Gastroesophageal sphincter (tissue), 4 donors: ENCODE measurements around the gene ALK. TPM values are rescaled to one million over a fixed set of nuclear protein-coding genes. Genes with fewer than 3 reads are reported as not detected.

Source experiments
- ATAC-seq: fragments of 150-250 bp; one replicate; pipeline ENCODE4 v1.9.1; 2016; ENCODE audit warnings: mild to moderate bottlenecking, moderate library complexity
- H3K27ac ChIP-seq, 4 donors: fragments of 200-600 bp; sonication (generic) in 3 of 4; 1 replicate in 3 of 4; 2 replicates in 1 of 4; pipeline ENCODE4 v1.5.1; 2016 to 2019
- H3K27me3 ChIP-seq: fragments of 200-600 bp; sonication (generic); one replicate; pipeline ENCODE4 v1.5.1; 2019
- H3K36me3 ChIP-seq, 2 donors: fragments of 200-600 bp; sonication (generic); one replicate each; pipeline ENCODE4 v1.5.1; 2019; ENCODE audit warnings: control low read depth in 1 of 2
- H3K4me1 ChIP-seq, 3 donors: fragments of 200-600 bp; sonication (generic); 1 replicate in 2 of 3; 2 replicates in 1 of 3; pipeline ENCODE4 v1.5.1; 2016 to 2019; ENCODE audit warnings: control low read depth in 2 of 3
- H3K4me3 ChIP-seq, 2 donors: fragments of 200-600 bp; sonication (generic); one replicate each; pipeline ENCODE4 v1.5.1; 2019; ENCODE audit warnings: mild to moderate bottlenecking in 1 of 2, moderate library complexity in 1 of 2
- H3K9me3 ChIP-seq, 3 donors: fragments of 200-600 bp; sonication (generic); one replicate each; pipeline ENCODE4 v1.5.1; 2017 to 2019; ENCODE audit warnings: control low read depth in 2 of 3
- EP300 ChIP-seq: sonication (generic); formaldehyde crosslinking; IDR thresholded peaks from one replicate; pipeline ENCODE4 v1.6.1; 2017; ENCODE audit warnings: antibody characterized with exemption, mild to moderate bottlenecking
- POLR2A ChIP-seq, 2 donors: fragments of 450-650 bp; IDR thresholded peaks; one replicate each; pipeline ENCODE4 v1.6.1; 2017; ENCODE audit warnings: antibody characterized with exemption in 2 of 2, mild to moderate bottlenecking in 2 of 2, moderate library complexity in 1 of 2
- POLR2AphosphoS5 ChIP-seq: sonication (generic); formaldehyde crosslinking; IDR thresholded peaks from one replicate; pipeline ENCODE4 v1.6.1; 2017; ENCODE audit warnings: antibody characterized with exemption
- WGBS, 2 donors: methylation state at CpG; one replicate each; pipeline ENCODE4 v1.1.5; 2018; ENCODE audit warnings: low coverage in 1 of 2; 5-methylcytosine and 5-hydroxymethylcytosine counted together
- total RNA-seq, 4 donors: library from RNA; depleted of rRNA; stranded (reverse); fragments of >200 nt; gene quantifications; one replicate each; pipeline ENCODE4 v1.1.0, GENCODE V29; 2016
- TF ChIP-seq, protein P1 (sequence below), 4 experiments: fragments of 200-600 bp in 2 of 4; fragments of 450-650 bp in 2 of 4; sonication (generic) in 1 of 4; IDR thresholded peaks; one replicate each; pipeline ENCODE4 v1.5.1; 2017 to 2019; ENCODE audit warnings: antibody characterized with exemption in 4 of 4, mild to moderate bottlenecking in 2 of 4, moderate library complexity in 2 of 4

The ALK gene
- total RNA-seq, 4 donors from 2014 or later = 0.94 to 1.6 (median 1.1) TPM

DNA sequence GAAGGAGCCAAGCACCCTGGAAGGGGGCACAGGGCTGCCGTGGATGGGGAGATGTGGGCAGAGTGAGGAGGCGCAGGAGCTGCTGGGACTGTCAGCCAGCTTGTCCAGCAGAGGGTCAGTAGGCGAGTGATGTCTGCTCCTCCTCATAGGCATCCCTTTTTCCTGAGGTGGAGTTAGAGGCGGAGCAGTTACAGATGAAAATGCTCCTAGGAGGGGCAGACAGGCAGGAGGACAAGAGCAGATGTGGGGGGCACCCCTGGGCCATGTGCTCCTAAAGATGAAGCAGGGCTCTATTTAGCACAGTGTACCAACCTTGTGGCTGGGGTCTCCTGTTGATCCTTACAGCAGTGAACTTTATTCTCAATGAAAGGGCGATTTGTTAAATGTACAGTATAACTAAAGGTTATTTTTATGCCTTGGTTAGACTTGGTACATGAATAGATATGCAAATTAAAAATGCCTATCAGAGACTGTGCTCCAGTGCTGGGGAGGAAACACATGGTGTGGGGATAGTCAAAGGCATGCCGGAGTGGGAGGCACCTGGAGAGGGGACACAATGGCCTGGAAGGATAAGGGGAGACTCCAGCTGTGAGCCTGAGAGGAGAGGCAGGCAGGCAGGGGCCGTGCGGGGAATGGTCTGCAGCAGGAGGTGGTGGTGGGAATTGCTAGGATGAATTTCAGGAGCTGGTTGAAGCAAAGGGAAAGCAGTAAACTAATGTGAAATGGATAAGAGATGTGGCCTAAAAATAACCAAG lies 630.9 kb downstream of the ALK start:
- H3K9me3 ChIP-seq = no peaks in the 10 kb centered on the region
- 43 to 45% methylated on average over 4 to 5 of the region's 8 CpGs for WGBS, 2 donors
- no peak overlapping the region for H3K27ac ChIP-seq
- ATAC-seq = no peak
- TF ChIP-seq POLR2A (IDR thresholded peaks at IDR 0.05) (no peak), EP300 (no peak), POLR2AphosphoS5 (no peak)
- TF ChIP-seq, protein P1, sequence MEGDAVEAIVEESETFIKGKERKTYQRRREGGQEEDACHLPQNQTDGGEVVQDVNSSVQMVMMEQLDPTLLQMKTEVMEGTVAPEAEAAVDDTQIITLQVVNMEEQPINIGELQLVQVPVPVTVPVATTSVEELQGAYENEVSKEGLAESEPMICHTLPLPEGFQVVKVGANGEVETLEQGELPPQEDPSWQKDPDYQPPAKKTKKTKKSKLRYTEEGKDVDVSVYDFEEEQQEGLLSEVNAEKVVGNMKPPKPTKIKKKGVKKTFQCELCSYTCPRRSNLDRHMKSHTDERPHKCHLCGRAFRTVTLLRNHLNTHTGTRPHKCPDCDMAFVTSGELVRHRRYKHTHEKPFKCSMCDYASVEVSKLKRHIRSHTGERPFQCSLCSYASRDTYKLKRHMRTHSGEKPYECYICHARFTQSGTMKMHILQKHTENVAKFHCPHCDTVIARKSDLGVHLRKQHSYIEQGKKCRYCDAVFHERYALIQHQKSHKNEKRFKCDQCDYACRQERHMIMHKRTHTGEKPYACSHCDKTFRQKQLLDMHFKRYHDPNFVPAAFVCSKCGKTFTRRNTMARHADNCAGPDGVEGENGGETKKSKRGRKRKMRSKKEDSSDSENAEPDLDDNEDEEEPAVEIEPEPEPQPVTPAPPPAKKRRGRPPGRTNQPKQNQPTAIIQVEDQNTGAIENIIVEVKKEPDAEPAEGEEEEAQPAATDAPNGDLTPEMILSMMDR (IDR thresholded peaks at IDR 0.05) = no peak
- no peaks in the 10 kb centered on the region for H3K4me1 ChIP-seq
- H3K27me3 ChIP-seq = peaks cover 41% of the 10 kb centered on the region
- no peaks in the 10 kb centered on the region for H3K36me3 ChIP-seq
- no peak overlapping the region for H3K4me3 ChIP-seq

DNA sequence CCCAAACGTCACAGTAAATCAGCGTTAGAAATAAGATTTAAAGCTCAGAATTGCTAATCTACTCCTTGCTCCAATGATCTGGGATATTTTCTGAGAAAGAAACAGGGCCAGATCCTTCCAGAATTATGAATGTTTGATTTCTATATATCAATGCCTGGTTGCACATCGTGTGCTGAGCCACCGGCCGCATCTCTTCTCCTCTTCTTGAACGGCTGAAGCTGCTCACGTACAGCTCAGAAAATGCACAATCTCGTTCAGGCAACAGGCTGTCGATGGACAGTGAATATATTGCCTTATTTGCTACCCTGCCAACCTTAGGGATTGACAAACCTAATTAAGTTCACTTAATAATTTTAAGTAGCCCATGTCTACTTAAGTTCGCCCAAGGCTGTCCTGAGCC lies 636.7 kb downstream of the ALK start:
- Histone ChIP-seq H3K4me1 (peaks cover 0 to 13% (median 0%) of the 10 kb centered on the region in 3 donors), H3K27ac (no peak overlapping the region), H3K36me3 (no peaks in the 10 kb centered on the region), H3K4me3 (no peak overlapping the region), H3K9me3 (no peaks in the 10 kb centered on the region), H3K27me3 (peaks cover 24% of the 10 kb centered on the region)
- TF ChIP-seq EP300 = no peak
- ATAC-seq = no peak
- 82 to 89% methylated on average over 10 of the region's 10 CpGs for WGBS, 2 donors

DNA sequence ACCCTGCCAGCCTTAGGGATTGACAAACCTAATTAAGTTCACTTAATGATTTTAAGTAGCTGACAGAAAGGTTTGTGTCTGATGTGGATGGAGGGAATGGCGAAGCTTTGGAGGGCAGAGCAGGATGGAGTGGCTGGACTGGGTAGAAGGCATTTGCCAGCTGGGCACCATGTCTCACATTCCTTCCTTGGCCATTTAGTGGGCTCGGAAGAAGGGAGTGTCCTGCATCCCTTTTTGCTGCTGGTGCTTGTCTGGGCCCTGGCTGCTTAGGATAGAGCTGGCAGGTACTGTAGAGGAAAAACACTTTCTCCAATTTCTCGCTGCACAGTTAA lies 639.5 kb downstream of the ALK start:
- 71 to 82% methylated on average over 1 to 3 of the region's 3 CpGs for WGBS, 2 donors
- no peak overlapping the region for H3K27ac ChIP-seq
- no peak for ATAC-seq
- TF ChIP-seq POLR2A (IDR thresholded peaks at IDR 0.05) (no peak), EP300 (no peak), POLR2AphosphoS5 (no peak)
- TF ChIP-seq, protein P1 (IDR thresholded peaks at IDR 0.05) = no peak
- H3K4me1 ChIP-seq = peaks cover 0 to 13% (median 0%) of the 10 kb centered on the region in 3 donors
- H3K27me3 ChIP-seq = peaks cover 14% of the 10 kb centered on the region
- H3K9me3 ChIP-seq = no peaks in the 10 kb centered on the region
- no peak overlapping the region for H3K4me3 ChIP-seq
- H3K36me3 ChIP-seq = no peaks in the 10 kb centered on the region

DNA sequence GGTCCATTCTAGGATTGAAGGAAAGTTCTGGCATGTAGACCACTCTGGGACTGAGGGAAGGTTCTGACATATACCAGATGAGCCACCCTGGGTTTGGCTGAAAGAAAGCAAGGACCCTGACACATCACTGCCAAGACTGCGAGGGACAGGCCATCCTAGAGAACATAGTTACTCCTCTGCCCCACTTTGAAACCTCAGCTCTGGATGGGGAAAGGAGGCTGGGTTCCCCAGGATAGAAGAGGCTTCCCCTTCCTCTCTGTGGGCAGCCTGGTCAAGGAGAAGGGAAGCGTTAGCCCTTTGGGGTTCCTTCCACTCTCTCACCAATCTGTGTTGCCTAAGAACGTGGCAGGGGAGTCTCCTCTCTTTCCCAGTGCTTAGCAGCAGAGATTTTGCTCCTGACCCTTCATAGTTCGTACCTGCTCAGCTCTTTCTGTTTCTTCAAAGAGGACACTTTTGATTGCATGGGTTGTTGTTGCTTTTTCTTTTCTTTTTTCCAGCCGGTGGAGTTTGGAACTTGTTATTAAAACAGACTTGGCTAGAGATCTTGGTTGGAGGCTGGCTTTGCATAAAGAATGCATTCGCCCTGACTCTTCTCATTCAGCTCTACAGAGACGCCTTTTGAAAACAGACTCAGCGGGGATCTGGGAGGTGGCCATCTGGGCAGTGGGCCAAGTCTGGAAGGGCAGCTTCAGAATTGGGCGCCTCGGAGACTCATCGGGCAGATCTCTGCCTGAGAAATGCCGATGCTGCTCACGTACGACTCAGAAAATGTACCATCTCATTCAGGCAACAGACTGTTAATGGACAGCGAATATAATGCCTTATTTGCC lies 640.1 kb downstream of the ALK start:
- Histone ChIP-seq H3K4me3 (no peak overlapping the region), H3K36me3 (no peaks in the 10 kb centered on the region), H3K4me1 (peaks cover 0 to 13% (median 0%) of the 10 kb centered on the region in 3 donors), H3K27me3 (peaks cover 14% of the 10 kb centered on the region), H3K27ac (no peak overlapping the region), H3K9me3 (no peaks in the 10 kb centered on the region)
- peak; percentile 49 for ATAC-seq
- 35 to 55% methylated on average over 7 to 12 of the region's 15 CpGs for WGBS, 2 donors
- TF ChIP-seq EP300 (no peak), POLR2A (IDR thresholded peaks at IDR 0.05) (no peak), POLR2AphosphoS5 (no peak)
- TF ChIP-seq, protein P1 (IDR thresholded peaks at IDR 0.05) = no peak

DNA sequence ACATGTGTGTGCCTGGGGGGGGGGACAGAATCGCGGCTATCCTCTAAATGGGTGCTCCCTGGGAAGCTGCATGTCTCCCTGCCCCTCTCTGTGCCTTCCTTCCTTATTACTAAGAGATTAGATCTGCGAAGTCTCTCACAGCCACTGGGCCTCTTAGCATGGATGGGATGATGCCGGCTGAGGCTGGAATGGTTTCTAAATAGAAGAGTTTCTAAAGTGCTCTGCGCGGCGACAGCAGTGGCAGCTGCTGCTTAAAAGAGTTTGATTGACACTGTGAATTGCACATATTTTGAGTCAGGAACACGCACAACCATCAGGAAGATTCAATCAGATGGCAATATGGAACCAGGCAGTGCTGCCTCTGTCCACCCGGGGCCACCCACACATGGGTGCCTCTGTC lies 642.4 kb downstream of the ALK start:
- H3K36me3 ChIP-seq = no peaks in the 10 kb centered on the region
- 88 to 95% methylated on average over 3 of the region's 9 CpGs for WGBS, 2 donors
- no peaks in the 10 kb centered on the region for H3K9me3 ChIP-seq
- no peak overlapping the region for H3K27ac ChIP-seq
- H3K4me3 ChIP-seq = no peak overlapping the region
- peaks cover 14% of the 10 kb centered on the region for H3K27me3 ChIP-seq
- ATAC-seq = no peak
- no peak for TF ChIP-seq POLR2A (IDR thresholded peaks at IDR 0.05)
- TF ChIP-seq, protein P1 (IDR thresholded peaks at IDR 0.05) = no peak
- TF ChIP-seq POLR2AphosphoS5 = no peak
- TF ChIP-seq EP300 = no peak
- peaks cover 0 to 13% (median 0%) of the 10 kb centered on the region in 3 donors for H3K4me1 ChIP-seq
